Nephron (organoid): ENCODE data around the gene SCGB1A1.
A peak's percentile ranks its signal among the peaks of the same experiment; 100 is the strongest.

Source experiments
- H3K27ac Mint-ChIP-seq, 3 experiments: 2 replicates each; pipeline ENCODE4 v1.8.0; 2020; ENCODE audit warnings: mixed read lengths in 3 of 3, mild to moderate bottlenecking in 2 of 3, moderate library complexity in 1 of 3
- H3K27me3 Mint-ChIP-seq: 2 replicates; pipeline ENCODE4 v1.8.0; 2021; ENCODE audit warnings: low read depth, mild to moderate bottlenecking, moderate library complexity, mixed read lengths
- H3K36me3 Mint-ChIP-seq: 2 replicates; pipeline ENCODE4 v1.8.0; 2020; ENCODE audit warnings: low read depth, mixed read lengths
- H3K4me1 Mint-ChIP-seq: 2 replicates; pipeline ENCODE4 v1.8.0; 2020; ENCODE audit warnings: mixed read lengths
- H3K4me3 Mint-ChIP-seq, 3 experiments: 2 replicates each; pipeline ENCODE4 v1.8.0; 2020; ENCODE audit warnings: mild to moderate bottlenecking in 3 of 3, mixed read lengths in 3 of 3, moderate library complexity in 2 of 3
- H3K9me3 Mint-ChIP-seq: 2 replicates; pipeline ENCODE4 v1.8.0; 2020; ENCODE audit warnings: mixed read lengths
- CTCF ChIP-seq, 3 experiments: fragments of 200-600 bp; sonication (generic); IDR thresholded peaks; one replicate each; pipeline ENCODE4 v1.5.0; 2021; ENCODE audit warnings: antibody characterized with exemption in 3 of 3; ENCODE audit not compliant: unreplicated experiment in 3 of 3

SCGB1A1 gene

GRCh38 chr11:62390237-62390636 lies 28.6 kb upstream of the SCGB1A1 start:
- H3K4me3 Mint-ChIP-seq: no peak overlapping the region
- H3K4me1 Mint-ChIP-seq: peaks cover 24% of the 10 kb centered on the region
- H3K9me3 Mint-ChIP-seq: no peaks in the 10 kb centered on the region
- H3K27ac Mint-ChIP-seq: no peak overlapping the region
- no peaks in the 10 kb centered on the region for H3K27me3 Mint-ChIP-seq
- TF ChIP-seq CTCF (IDR thresholded peaks at IDR 0.05; ENCODE audit: unreplicated experiment in 3 of 3): no peak
- no peaks in the 10 kb centered on the region for H3K36me3 Mint-ChIP-seq

DNA sequence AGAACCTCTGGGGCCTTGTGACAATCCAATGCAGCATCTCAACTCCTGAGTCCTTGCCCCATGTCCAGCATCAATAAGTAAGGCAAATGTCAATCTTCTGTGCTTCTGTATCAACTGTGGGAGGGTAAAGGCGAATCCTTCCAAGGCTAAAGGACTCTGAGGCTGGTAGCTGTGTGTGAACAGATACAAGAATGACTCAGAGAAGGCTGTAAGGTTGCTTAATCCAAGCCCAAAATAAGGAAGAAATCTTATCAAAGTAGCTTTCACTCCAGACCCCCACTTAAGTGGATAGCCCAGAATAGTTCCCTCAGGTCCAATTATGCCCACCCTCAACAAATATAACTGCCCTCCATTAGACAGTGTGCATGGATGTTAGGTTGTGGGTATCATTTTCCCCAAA lies 28.1 kb upstream of the SCGB1A1 start:
- H3K9me3 Mint-ChIP-seq: no peaks in the 10 kb centered on the region
- H3K27me3 Mint-ChIP-seq: no peaks in the 10 kb centered on the region
- no peak overlapping the region for H3K27ac Mint-ChIP-seq

DNA sequence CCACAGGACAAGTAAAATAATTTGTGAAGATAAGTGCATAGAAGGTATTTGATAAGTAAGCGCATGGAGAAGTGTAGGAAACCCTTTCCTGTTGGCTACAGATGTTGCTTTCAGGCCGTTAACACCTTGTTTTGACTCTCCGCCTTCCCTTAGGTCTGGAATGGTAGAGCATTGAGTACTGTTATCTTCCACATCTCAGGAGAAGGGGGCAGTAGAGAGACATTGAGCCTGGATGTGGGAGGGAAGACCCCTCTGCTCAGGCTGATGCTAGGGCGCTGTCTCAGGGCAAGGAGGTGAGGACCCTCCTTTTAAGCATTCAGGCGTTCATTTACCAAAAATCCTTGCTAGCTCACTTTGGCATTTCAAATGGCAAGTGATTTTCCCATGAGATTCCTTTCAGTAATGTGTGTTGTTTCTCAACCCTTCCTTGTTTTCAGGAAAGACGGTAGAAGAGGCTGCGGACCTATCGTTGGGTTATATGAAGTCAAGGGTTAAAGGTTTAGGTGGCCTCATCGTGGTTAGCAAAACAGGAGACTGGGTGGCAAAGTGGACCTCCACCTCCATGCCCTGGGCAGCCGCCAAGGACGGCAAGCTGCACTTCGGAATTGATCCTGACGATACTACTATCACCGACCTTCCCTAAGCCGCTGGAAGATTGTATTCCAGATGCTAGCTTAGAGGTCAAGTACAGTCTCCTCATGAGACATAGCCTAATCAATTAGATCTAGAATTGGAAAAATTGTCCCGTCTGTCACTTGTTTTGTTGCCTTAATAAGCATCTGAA lies 27.0 kb upstream of the SCGB1A1 start:
- Mint-ChIP-seq H3K4me3 (no peak overlapping the region), H3K36me3 (no peaks in the 10 kb centered on the region)

More for the DNA sequence above, 28.1 kb upstream of the SCGB1A1 start:
- Mint-ChIP-seq H3K4me1 (peaks cover 27% of the 10 kb centered on the region), H3K36me3 (no peaks in the 10 kb centered on the region), H3K4me3 (no peak overlapping the region)
- no peak for TF ChIP-seq CTCF (IDR thresholded peaks at IDR 0.05; ENCODE audit: unreplicated experiment in 3 of 3)

DNA sequence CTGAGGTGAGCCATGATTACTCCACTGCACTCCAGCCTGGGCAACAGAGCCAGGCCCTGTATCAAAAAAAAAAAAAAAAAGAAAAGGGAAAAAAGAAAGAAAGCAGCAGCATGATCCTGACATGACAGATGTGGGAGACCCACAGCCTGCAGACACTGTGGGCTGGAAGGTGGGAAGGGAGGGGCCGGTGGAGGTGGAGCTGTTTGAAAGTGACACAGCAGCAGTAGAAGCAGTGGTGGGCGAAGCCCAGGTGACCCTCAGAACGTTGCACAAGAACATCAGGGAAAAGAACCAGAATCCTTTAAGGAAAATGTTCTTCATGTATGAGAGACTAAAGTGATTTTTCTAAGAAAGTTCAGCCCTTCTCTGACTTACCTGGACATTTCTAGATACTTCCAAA lies 26.3 kb upstream of the SCGB1A1 start:
- no peak overlapping the region for H3K27ac Mint-ChIP-seq
- H3K36me3 Mint-ChIP-seq: no peaks in the 10 kb centered on the region
- no peak for TF ChIP-seq CTCF (IDR thresholded peaks at IDR 0.05; ENCODE audit: unreplicated experiment in 3 of 3)
- H3K4me1 Mint-ChIP-seq: peaks cover 34% of the 10 kb centered on the region
- no peak overlapping the region for H3K4me3 Mint-ChIP-seq
- no peaks in the 10 kb centered on the region for H3K9me3 Mint-ChIP-seq
- H3K27me3 Mint-ChIP-seq: no peaks in the 10 kb centered on the region

More for the DNA sequence above, 27.0 kb upstream of the SCGB1A1 start:
- no peak overlapping the region for H3K27ac Mint-ChIP-seq
- H3K27me3 Mint-ChIP-seq: no peaks in the 10 kb centered on the region
- no peaks in the 10 kb centered on the region for H3K9me3 Mint-ChIP-seq
- peaks cover 35% of the 10 kb centered on the region for H3K4me1 Mint-ChIP-seq
- no peak for TF ChIP-seq CTCF (IDR thresholded peaks at IDR 0.05; ENCODE audit: unreplicated experiment in 3 of 3)

DNA sequence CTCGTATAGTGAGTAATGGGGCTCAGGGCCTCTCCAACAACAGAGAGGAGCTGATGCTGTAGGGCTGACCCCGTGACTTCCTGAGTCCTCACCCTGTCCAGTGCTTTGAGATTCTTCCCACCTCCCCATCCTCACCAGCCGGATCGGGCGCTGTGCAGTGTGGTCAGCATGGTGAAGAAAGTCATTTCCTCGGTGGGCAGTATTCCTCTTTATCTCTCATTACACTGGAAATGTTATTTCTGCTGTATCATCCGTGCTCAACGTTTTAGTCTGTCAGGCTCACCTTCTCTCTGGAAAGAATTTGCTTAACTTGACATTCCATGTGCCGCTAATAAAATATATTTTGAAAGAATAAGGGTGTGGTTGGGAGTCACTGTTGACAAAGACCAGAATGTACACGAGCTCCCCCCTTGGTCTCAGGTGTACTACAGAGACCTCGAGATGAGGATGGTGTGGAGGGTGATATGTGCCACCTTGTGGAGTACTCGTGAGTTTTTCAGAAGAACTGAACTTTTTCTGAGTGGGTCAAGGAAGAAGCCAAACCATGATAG lies 25.7 kb upstream of the SCGB1A1 start:
- H3K4me3 Mint-ChIP-seq: no peak overlapping the region
- no peaks in the 10 kb centered on the region for H3K27me3 Mint-ChIP-seq

More for the DNA sequence above, 25.7 kb upstream of the SCGB1A1 start:
- peaks cover 35% of the 10 kb centered on the region for H3K4me1 Mint-ChIP-seq
- no peaks in the 10 kb centered on the region for H3K36me3 Mint-ChIP-seq
- no peak overlapping the region for H3K27ac Mint-ChIP-seq
- H3K9me3 Mint-ChIP-seq: no peaks in the 10 kb centered on the region
- peak in 2 of 3 experiments; percentile 12 to 32 for TF ChIP-seq CTCF (IDR thresholded peaks at IDR 0.05; ENCODE audit: unreplicated experiment in 3 of 3)
